Mesothelial cell of epicardium (in vitro differentiated cells): Measurements from ENCODE around the gene TENT5C. TPM values are rescaled to one million over a fixed set of nuclear protein-coding genes. Genes with fewer than 3 reads are reported as not detected.

Experiments
- DNase-seq, 2 experiments: peaks; one replicate each; pipeline ENCODE4 v3.0.0; 2021; ENCODE audit warnings: low spot score in 2 of 2; ENCODE audit not compliant: unreplicated experiment in 2 of 2
- H3K27ac Mint-ChIP-seq: 2 replicates; pipeline ENCODE4 v1.8.0; 2021; ENCODE audit warnings: mixed read lengths
- H3K27me3 Mint-ChIP-seq: 2 replicates; pipeline ENCODE4 v1.8.0; 2021; ENCODE audit warnings: low read depth, mixed read lengths
- H3K36me3 Mint-ChIP-seq: 2 replicates; pipeline ENCODE4 v1.8.0; 2021; ENCODE audit warnings: mixed read lengths
- H3K4me1 Mint-ChIP-seq: 2 replicates; pipeline ENCODE4 v1.8.0; 2021; ENCODE audit warnings: mixed read lengths
- H3K4me3 Mint-ChIP-seq: 2 replicates; pipeline ENCODE4 v1.8.0; 2021; ENCODE audit warnings: mild to moderate bottlenecking, moderate library complexity, mixed read lengths
- H3K9me3 Mint-ChIP-seq: 2 replicates; pipeline ENCODE4 v1.8.0; 2021; ENCODE audit warnings: mixed read lengths
- CTCF ChIP-seq: fragments of 200-600 bp; sonication (generic); IDR thresholded peaks from one replicate; pipeline ENCODE4 v1.5.0; 2021; ENCODE audit warnings: antibody characterized with exemption; ENCODE audit not compliant: unreplicated experiment
- total RNA-seq: library from RNA; stranded (reverse); gene quantifications from 3 replicates; pipeline ENCODE4 v1.2.1, GENCODE V29; 2021

Gene TENT5C
- total RNA-seq, 1 donor from 2014 or later, result 0.31 TPM

GRCh38 chr1:117645343-117645742 is 39.5 kb downstream of the TENT5C start:
- no peak for TF ChIP-seq CTCF
- peaks cover 10% of the 10 kb centered on the region for H3K4me1 Mint-ChIP-seq
- peaks cover 7% of the 10 kb centered on the region for H3K27me3 Mint-ChIP-seq
- no peaks in the 10 kb centered on the region for H3K9me3 Mint-ChIP-seq
- H3K36me3 Mint-ChIP-seq, result no peaks in the 10 kb centered on the region
- no peak overlapping the region for H3K4me3 Mint-ChIP-seq
- DNase-seq, result no peak
- H3K27ac Mint-ChIP-seq, result no peak overlapping the region

GRCh38 chr1:117646007-117646811 is 40.4 kb downstream of the TENT5C start:
- H3K4me1 Mint-ChIP-seq, result peaks cover 10% of the 10 kb centered on the region
- H3K4me3 Mint-ChIP-seq, result no peak overlapping the region
- no peak for TF ChIP-seq CTCF
- no peaks in the 10 kb centered on the region for H3K9me3 Mint-ChIP-seq
- no peak for DNase-seq
- H3K27me3 Mint-ChIP-seq, result peaks cover 5% of the 10 kb centered on the region
- no peak overlapping the region for H3K27ac Mint-ChIP-seq
- H3K36me3 Mint-ChIP-seq, result no peaks in the 10 kb centered on the region

- Mint-ChIP-seq H3K27ac (no peak overlapping the region), H3K4me3 (no peak overlapping the region), H3K4me1 (peaks cover 10% of the 10 kb centered on the region), H3K27me3 (peaks cover 3% of the 10 kb centered on the region), H3K9me3 (no peaks in the 10 kb centered on the region), H3K36me3 (no peaks in the 10 kb centered on the region)
- TF ChIP-seq CTCF, result no peak
- no peak for DNase-seq
These were observed 41.1 kb downstream of the TENT5C start for GRCh38 chr1:117646956-117647355.

GRCh38 chr1:117648015-117648414 is 42.2 kb downstream of the TENT5C start:
- Mint-ChIP-seq H3K27me3 (peaks cover 3% of the 10 kb centered on the region), H3K4me3 (no peak overlapping the region), H3K36me3 (no peaks in the 10 kb centered on the region), H3K9me3 (no peaks in the 10 kb centered on the region), H3K27ac (no peak overlapping the region), H3K4me1 (peaks cover 10% of the 10 kb centered on the region)
- DNase-seq, result no peak
- TF ChIP-seq CTCF, result no peak

- no peak overlapping the region for H3K27ac Mint-ChIP-seq
- H3K4me1 Mint-ChIP-seq, result peaks cover 11% of the 10 kb centered on the region
- H3K4me3 Mint-ChIP-seq, result no peak overlapping the region
- H3K36me3 Mint-ChIP-seq, result no peaks in the 10 kb centered on the region
- no peak for DNase-seq
- TF ChIP-seq CTCF, result no peak
- no peaks in the 10 kb centered on the region for H3K9me3 Mint-ChIP-seq
- H3K27me3 Mint-ChIP-seq, result peaks cover 2% of the 10 kb centered on the region
These were observed 45.2 kb downstream of the TENT5C start for GRCh38 chr1:117650840-117651568.
